GM10248 (cell line): ENCODE data around the gene ZSCAN9.
A peak's percentile ranks its signal among the peaks of the same experiment; 100 is the strongest.

Experiments
- CTCF ChIA-PET: fragments of 300-600 bp; sonication (Branson Sonifier 250); formaldehyde crosslinking; extraction: SDS; loops from one replicate; lab custom pipeline; 2021; ENCODE audit warnings: antibody characterized with exemption; lab: Yijun Ruan, JAX
- POLR2A ChIA-PET: fragments of 350-650 bp; sonication (Branson Sonifier 250); formaldehyde crosslinking; extraction: SDS; loops from one replicate; lab custom pipeline; 2020; ENCODE audit warnings: antibody characterized with exemption; lab: Yijun Ruan, JAX
- DNase-seq: peaks from one replicate; pipeline ENCODE4 v3.0.0; 2012; ENCODE audit errors: extremely low spot score
- TF ChIP-seq, protein P1 (sequence below): IDR thresholded peaks from 2 replicates; pipeline ENCODE4 v1.5.1; 2012; ENCODE audit warnings: mild to moderate bottlenecking, low read depth; ENCODE audit errors: extremely low read depth, missing control alignments, control extremely low read depth

ZSCAN9 gene

GRCh38 chr6:28218312-28219248 is 6.5 kb upstream of the ZSCAN9 start:
- CTCF ChIA-PET, result interaction anchor here (0.6 to 2.0 kb wide), 6 partner anchors 10 to 323 kb away, joined by 3 to 5 read pairs (median 4); no protein-coding TSS in a partner anchor
- TF ChIP-seq, protein P1, sequence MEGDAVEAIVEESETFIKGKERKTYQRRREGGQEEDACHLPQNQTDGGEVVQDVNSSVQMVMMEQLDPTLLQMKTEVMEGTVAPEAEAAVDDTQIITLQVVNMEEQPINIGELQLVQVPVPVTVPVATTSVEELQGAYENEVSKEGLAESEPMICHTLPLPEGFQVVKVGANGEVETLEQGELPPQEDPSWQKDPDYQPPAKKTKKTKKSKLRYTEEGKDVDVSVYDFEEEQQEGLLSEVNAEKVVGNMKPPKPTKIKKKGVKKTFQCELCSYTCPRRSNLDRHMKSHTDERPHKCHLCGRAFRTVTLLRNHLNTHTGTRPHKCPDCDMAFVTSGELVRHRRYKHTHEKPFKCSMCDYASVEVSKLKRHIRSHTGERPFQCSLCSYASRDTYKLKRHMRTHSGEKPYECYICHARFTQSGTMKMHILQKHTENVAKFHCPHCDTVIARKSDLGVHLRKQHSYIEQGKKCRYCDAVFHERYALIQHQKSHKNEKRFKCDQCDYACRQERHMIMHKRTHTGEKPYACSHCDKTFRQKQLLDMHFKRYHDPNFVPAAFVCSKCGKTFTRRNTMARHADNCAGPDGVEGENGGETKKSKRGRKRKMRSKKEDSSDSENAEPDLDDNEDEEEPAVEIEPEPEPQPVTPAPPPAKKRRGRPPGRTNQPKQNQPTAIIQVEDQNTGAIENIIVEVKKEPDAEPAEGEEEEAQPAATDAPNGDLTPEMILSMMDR, result no peak
- POLR2A ChIA-PET, result interaction anchor here (0.6 to 1.3 kb wide), 2 partner anchors 317 to 325 kb away, joined by 3 to 6 read pairs; a partner anchor contains a TSS
- peak; percentile 84 for DNase-seq

GRCh38 chr6:28220257-28221133 is 4.6 kb upstream of the ZSCAN9 start:
- DNase-seq, result no peak
- ChIA-PET POLR2A (interaction anchor here (1.1 kb wide), 1 partner anchor 327 kb away, joined by 4 read pairs; a partner anchor contains a TSS), CTCF (interaction anchor here (1.2 to 2.1 kb wide), 3 partner anchors 12 to 136 kb away, joined by 3 to 5 read pairs (median 4); no protein-coding TSS in a partner anchor)

GRCh38 chr6:28224131-28225055 is 682 bp upstream of the ZSCAN9 start:
- POLR2A ChIA-PET, result interaction anchor here (0.7 to 1.0 kb wide), 2 partner anchors 36 to 43 kb away, joined by 3 to 7 read pairs; partner anchors contain the start of gene ZSCAN26
- DNase-seq, result no peak
- TF ChIP-seq, protein P1, result no peak

More at GRCh38 chr6:28220257-28221133, 4.6 kb upstream of the ZSCAN9 start:
- TF ChIP-seq, protein P1, result no peak

DNA sequence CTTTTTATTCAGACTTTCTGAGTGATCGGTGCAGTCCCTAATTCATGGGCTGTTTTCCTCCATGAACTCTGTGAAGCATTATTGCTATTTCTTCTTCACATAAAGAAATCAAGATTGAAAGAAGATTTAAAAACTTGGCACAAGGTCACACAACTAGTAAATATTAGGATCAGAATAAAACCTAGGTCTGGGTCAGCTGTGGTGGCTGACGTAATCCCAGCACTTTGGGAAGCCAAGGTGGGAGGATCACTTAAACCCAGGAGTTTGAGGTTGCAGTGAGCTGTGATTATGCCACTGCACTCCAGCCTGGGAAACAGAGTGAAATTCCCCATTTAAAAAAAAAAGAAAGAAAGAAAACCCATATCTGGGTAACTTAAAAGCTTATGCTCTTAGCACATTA is 1.4 kb downstream of the ZSCAN9 start:
- ChIA-PET POLR2A (no interaction called here), CTCF (interaction anchor here (2.2 kb wide), 1 partner anchor 130 kb away, joined by 11 read pairs; no protein-coding TSS in a partner anchor)
- DNase-seq, result no peak
- TF ChIP-seq, protein P1, result no peak

More at GRCh38 chr6:28224131-28225055, 682 bp upstream of the ZSCAN9 start:
- CTCF ChIA-PET, result no interaction called here

- no peak for DNase-seq
- ChIA-PET CTCF (interaction anchor here (1.0 to 1.7 kb wide), 4 partner anchors 11 to 15 kb away, joined by 3 to 5 read pairs (median 4); no protein-coding TSS in a partner anchor), POLR2A (no interaction called here)
- TF ChIP-seq, protein P1, result no peak
Observed at GRCh38 chr6:28232785-28233184, 7.7 kb downstream of the ZSCAN9 start.
